OCI-LY3 (cell line): ENCODE measurements around the gene OR4D5.

Source experiments
- EZH2phosphoT487 ChIP-seq: fragments of 200-600 bp; shearing (Covaris generic); IDR thresholded peaks from 2 replicates; pipeline ENCODE4 v1.6.1; 2018; ENCODE audit warnings: antibody characterized with exemption, mixed run types, low read depth
- TF ChIP-seq, protein P1 (sequence below): fragments of 200-600, 300-600 bp; sonication (generic); IDR thresholded peaks from 2 replicates; pipeline ENCODE4 v1.5.1; 2014; ENCODE audit warnings: antibody characterized with exemption, low read length, low read depth

DNA sequence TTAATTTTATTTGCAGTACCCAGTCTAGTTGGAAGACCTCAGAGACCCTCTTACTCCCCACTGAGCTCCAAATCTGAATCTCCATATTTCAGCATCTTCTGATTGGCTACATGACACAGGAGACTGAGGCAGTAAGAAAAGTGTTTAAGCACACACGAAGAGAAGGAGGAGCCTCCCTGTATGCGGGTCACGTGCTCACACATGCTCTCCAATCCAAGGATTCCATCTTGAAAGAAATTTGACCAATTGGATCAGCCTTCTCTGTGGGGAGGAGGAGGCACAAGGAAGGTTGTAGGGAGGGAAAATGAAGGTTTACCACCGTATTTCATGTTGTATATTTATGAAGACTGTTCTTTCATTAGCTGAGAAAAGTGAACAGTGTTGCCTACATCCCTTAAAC is 3.0 kb downstream of the OR4D5 start:
- TF ChIP-seq, protein P1, sequence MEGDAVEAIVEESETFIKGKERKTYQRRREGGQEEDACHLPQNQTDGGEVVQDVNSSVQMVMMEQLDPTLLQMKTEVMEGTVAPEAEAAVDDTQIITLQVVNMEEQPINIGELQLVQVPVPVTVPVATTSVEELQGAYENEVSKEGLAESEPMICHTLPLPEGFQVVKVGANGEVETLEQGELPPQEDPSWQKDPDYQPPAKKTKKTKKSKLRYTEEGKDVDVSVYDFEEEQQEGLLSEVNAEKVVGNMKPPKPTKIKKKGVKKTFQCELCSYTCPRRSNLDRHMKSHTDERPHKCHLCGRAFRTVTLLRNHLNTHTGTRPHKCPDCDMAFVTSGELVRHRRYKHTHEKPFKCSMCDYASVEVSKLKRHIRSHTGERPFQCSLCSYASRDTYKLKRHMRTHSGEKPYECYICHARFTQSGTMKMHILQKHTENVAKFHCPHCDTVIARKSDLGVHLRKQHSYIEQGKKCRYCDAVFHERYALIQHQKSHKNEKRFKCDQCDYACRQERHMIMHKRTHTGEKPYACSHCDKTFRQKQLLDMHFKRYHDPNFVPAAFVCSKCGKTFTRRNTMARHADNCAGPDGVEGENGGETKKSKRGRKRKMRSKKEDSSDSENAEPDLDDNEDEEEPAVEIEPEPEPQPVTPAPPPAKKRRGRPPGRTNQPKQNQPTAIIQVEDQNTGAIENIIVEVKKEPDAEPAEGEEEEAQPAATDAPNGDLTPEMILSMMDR, result no peak
- TF ChIP-seq EZH2phosphoT487, result no peak
